HG02870 (cell line): Measurements from ENCODE around the gene DSC1.
"Not testable (repeated sequence)": the region's sequence is repeated elsewhere in the genome, so short reads cannot be mapped to it uniquely, and the experiment has no call there.

Experiments used
- ATAC-seq: cut with Tn5 transposase; IDR thresholded peaks from one replicate; pipeline ENCODE4 v1.9.1; 2021; ENCODE audit warnings: mild to moderate bottlenecking, moderate library complexity; ENCODE audit not compliant: unreplicated experiment

Gene DSC1

DNA sequence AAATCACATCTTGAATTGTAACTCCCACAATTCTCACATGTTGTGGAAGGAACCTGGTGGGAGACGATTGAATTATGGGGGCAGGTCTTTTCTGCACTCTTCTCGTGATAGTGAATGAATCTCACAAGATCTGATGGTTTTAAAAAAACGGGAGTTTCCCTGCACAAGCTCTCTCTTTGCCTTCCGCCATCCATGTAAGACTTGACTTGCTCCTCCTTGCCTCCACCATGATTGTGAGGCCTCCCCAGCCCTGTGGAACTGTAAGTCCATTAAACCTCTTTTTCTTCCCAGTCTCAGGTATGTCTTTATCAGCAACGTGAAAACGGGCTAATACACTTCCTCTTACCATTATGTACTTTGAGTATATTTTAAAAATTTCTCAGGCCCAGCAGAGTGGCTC is 14.7 kb upstream of the DSC1 start:
- not testable (repeated sequence) for ATAC-seq

DNA sequence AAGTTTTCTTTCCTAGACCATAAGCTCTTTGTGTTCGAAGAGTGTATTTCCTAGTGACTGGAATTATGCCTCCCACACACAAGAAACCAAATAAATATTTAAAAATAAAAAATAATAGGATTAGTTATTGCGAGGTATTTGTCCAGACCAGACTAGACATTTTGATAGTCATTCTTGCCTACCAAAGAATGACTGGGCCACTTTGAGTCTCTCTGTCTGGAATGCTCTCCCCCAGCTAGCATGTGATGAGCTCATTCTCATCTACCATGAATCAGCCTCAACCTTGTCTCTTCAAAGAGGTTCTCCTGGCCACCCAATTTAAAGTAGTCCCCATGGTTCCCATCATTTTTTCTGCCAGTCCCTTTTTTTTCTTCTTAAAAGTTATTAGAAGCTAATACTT is 13.9 kb upstream of the DSC1 start:
- ATAC-seq: no peak

- ATAC-seq: no peak
These were observed 8.6 kb upstream of the DSC1 start for GRCh38 chr18:31171144-31171839.

DNA sequence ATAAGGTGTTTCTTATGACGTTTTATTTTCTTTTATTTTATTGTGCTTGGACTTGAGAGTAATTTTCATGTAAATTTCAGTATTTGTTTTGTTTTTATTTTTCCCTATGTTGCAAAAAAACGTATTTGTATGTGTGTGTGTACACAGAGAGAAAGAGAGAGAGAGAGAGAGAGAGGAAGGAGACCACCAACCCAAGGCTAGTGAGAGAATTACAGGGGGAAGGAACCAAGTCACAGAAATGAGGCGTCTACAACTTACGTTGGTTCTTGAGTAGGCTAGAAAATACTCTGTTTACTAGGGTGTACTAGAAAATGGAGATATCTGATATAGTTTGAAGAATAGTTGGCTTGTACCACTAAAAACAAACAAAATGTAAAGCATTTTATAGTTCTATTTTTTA is 7.7 kb upstream of the DSC1 start:
- ATAC-seq: no peak

GRCh38 chr18:31162419-31162793 is 250 bp downstream of the DSC1 start:
- ATAC-seq: no peak

- no peak for ATAC-seq
These were observed 768 bp downstream of the DSC1 start for GRCh38 chr18:31161757-31162418.

- no peak for ATAC-seq
These were observed 5.6 kb downstream of the DSC1 start for GRCh38 chr18:31156821-31157763.

- no peak for ATAC-seq
These were observed 7.2 kb downstream of the DSC1 start for GRCh38 chr18:31155498-31155897.

DNA sequence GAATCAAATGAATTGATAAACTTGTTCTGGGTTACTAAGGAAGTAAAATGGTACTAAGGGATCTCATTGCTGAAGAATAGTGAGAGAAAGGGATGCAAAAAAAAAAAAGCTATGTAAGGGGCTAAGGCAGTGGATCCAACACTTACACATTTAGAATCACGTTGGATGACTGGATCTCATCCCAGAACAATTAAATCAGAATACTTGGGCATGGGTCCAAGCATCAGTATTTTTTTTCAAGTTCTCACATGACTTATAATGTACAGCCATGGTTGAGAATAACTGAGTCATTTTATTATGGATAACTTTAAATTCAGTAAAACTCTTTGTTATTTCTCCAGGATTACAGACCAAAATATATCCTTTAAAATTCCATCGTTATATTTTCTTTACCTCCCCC is 8.5 kb downstream of the DSC1 start:
- ATAC-seq: no peak

DNA sequence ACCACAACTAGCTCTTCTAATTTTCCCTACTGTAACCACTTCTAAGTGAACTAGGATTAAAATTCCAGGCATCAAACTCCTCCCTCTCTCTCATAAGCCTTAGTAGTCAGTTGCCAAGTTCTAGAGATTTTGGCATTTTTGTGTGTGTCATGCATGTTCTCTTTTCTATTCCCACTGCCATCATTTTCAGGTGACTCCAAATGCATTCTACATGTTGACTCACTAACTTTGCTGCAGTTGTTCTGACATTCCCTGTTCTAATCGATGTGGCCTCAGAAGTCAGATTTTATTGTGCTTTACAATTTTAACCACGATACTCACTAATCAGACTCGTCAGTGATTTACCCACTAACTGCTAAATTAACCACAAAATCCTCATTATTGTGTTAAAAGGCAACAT is 13.3 kb downstream of the DSC1 start:
- no peak for ATAC-seq

DNA sequence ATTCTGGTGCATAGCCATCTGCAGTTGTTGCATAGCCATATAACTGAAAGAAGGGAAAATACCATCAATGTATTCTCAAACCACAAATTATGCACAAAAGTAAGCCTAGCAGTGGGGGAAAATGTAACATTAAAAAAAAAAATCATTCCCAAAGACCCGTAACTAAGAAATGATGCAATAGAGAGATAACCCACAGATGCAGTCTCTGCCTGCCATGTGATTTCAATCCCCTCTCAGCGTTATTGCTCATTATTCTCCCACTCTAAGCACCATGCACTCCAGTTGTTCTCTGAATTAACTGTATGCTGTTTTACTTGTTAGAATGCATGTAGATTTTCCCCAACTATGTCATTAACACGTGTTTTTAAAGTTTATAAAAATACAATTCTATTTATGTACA is 14.1 kb downstream of the DSC1 start:
- ATAC-seq: no peak

GRCh38 chr18:31146809-31147208 is 15.8 kb downstream of the DSC1 start:
- no peak for ATAC-seq

- ATAC-seq: no peak
These were observed 19.6 kb downstream of the DSC1 start for GRCh38 chr18:31143025-31143424.

GRCh38 chr18:31138709-31139108 is 23.9 kb downstream of the DSC1 start:
- ATAC-seq: no peak

DNA sequence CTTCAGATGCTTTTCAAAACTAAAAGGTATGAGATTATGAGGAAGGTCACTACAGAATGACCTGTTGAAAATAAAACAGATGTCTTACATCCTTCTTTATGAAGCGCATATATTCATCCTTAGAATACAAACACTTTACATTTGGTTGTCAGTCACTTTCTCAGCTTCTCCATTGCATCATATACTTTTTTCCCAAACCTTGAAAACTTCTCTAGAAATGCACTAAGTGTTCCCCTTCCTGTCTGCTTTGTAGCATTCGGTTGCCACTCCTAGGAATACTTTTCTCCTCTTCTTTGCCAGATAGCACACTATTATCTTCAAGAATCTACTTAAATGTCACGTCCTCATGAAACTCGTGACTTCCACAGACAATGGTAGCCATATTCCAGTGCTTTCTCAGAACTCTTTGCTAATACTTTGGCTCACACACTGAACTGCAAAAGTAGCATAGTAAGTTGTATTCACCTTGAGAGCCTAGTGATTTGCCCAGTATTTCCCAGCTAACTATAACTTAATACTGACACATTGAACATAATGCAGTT is 27.6 kb downstream of the DSC1 start:
- no peak for ATAC-seq

- no peak for ATAC-seq
These were observed 33.1 kb downstream of the DSC1 start for GRCh38 chr18:31129398-31130115.

DNA sequence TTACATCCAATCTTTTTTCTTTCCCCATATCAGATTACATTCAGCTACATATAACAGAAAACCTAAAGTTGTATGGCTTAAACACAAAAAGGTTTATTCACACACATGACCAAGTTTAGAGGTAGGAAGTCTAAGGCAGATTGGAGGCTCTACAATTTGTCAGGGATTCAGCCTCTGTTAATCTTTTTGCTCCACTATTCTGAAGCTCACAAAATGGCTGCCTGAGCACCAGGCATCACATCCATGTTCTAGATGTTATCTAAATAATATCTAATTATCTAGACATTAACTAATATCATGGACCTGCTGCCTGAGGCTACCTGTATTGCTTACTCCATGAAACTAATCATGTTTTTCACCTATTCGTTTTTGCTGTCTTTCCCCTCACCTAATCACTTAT is 36.8 kb downstream of the DSC1 start:
- no peak for ATAC-seq

DNA sequence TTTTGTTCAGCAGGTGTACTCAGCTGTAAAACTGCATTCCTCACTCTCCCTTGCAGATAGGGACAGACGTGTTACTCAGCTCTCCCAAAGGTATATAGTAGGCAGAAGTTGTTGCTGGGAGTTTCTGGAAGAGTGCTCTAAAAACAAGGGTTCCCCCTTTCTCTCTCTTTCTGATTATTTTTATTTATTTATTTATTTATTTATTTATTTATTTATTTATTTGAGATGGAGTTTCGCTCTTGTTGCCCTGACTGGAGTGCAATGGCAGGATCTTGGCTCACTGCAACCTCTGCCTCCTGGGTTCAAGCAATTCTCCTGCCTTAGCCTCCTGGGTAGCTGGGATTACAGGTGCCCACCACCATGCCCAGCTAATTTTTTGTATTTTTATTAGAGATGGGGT is 39.5 kb downstream of the DSC1 start:
- not testable (repeated sequence) for ATAC-seq

DNA sequence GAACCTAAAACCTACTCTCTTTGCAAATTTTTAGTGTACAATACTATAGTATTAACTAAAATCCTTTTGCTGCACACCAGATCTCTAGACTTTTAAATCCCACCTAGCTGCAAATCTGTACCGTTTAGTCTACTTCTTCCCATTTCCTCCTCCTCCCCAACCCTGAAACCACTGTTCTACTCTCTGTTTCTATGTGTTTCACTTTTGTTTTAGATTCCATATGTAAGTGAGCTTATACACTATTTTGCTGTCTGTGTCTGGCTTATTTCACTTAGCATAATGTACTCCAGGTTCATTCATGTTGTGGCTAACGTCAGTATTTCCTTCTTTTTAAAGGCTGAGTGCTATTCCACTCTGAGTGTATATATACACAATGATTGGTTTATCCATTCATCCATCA is 42.1 kb downstream of the DSC1 start:
- no peak for ATAC-seq

DNA sequence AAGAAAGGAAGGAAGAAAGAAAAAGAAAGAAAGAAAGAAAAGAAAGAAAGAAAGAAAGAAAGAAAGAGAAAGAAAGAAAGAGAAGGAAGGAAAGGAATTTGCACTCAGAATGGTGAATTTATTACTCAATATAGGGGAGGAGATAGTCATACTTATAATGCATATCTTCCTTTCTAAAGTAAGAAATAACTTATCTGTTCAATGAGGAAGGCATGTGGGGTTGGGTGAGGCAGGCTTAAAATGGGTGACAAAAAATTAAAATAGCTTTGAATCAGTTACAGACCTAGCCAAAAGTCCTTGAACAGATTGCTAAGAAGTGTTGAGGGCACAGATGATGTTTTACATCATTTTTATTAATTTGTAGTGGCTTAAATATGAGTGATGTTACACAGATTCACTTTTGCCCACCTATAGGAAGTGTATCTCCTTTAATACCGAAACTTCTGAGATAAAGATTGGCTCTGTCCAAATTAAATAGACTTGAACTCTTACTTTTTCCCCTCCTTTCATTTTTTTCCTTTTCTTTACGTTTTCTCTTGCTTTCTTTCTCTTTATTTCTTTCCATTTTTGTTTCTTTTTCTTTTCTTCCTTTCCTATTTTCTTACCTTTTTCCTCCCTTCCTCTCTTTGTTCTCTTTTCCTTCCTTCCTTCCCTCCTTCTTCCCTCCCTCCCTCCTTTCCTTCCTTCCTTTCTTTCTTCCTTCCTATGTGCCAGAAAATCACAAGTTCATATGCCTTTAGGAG is 45.6 kb downstream of the DSC1 start:
- no peak for ATAC-seq
